GM12878 (cell line): ENCODE results near the gene AMOTL1. TPM values are rescaled to one million over a fixed set of nuclear protein-coding genes. Genes with fewer than 3 reads are reported as not detected.

ENCODE experiments used
- ATAC-seq: fragments of 200-7000 bp; cut with Tn5 transposase; 3 replicates; pipeline ENCODE4 v1.9.1; 2020; ENCODE audit warnings: mild to moderate bottlenecking, moderate library complexity
- BruUV-seq: library from RNA; stranded (reverse); fragments of 400-500 nt; replicated peaks from 2 replicates; lab custom pipeline; 2021; lab: Mats Ljungman, UMichigan
- CTCF ChIA-PET: fragments of 300-600 bp; sonication (Branson Sonifier 250); formaldehyde crosslinking; extraction: SDS; loops from one replicate; lab custom pipeline; 2021; ENCODE audit warnings: inconsistent platforms; lab: Yijun Ruan, JAX
- POLR2A ChIA-PET: fragments of 350-600 bp; formaldehyde crosslinking; extraction: SDS; loops from one replicate; lab custom pipeline; 2021; ENCODE audit warnings: inconsistent platforms; lab: Charles Lee
- RAD21 ChIA-PET: fragments of 300-600 bp; sonication (Branson Sonifier 250); formaldehyde crosslinking; loops from one replicate; lab custom pipeline; 2023; ENCODE audit warnings: antibody characterized with exemption; ENCODE audit not compliant: unreplicated experiment; lab: Charles Lee
- SMC1A ChIA-PET: fragments of 300-600 bp; sonication (Branson Sonifier 250); formaldehyde crosslinking; loops from one replicate; lab custom pipeline; 2023; ENCODE audit not compliant: unreplicated experiment, uncharacterized antibody; lab: Charles Lee
- DNase-seq: peaks from one replicate; pipeline ENCODE4 v3.0.0-alpha.2; 2011; ENCODE audit warnings: low read depth, low spot score
- FAIRE-seq: peaks from 3 replicates; lab custom pipeline; 2011; peaks lifted over from hg19 to GRCh38; lab: Jason Lieb, UNC
- H2AFZ ChIP-seq: 2 replicates; pipeline ENCODE4 v1.6.0; 2011; ENCODE audit warnings: low read depth, low read length, control low read depth; ENCODE audit not compliant: control insufficient read depth
- H3K27ac ChIP-seq: 2 replicates; pipeline ENCODE4 v1.5.1; 2011; ENCODE audit warnings: control low read depth; ENCODE audit not compliant: control insufficient read depth, insufficient read depth
- H3K27me3 ChIP-seq, 2 experiments: replicated peaks in 1 of 2; 2 replicates each; pipeline versions ENCODE4 v1.6.0 to v1.6.1; 2011; ENCODE audit warnings: low read length in 1 of 2; ENCODE audit not compliant: control insufficient read depth in 2 of 2, insufficient read depth in 2 of 2
- H3K36me3 ChIP-seq, 2 experiments: 2 replicates each; pipeline ENCODE4 v1.5.1; 2011; ENCODE audit warnings: low read length in 1 of 2; ENCODE audit not compliant: control insufficient read depth in 2 of 2, insufficient read depth in 2 of 2
- H3K4me1 ChIP-seq: 2 replicates; pipeline ENCODE4 v1.6.1; 2011; ENCODE audit warnings: mild to moderate bottlenecking, low read length, moderate library complexity, mixed read lengths; ENCODE audit not compliant: control insufficient read depth, insufficient read depth
- H3K4me2 ChIP-seq: 2 replicates; pipeline ENCODE4 v1.6.0; 2011; ENCODE audit warnings: control low read depth; ENCODE audit not compliant: control insufficient read depth, insufficient read depth
- H3K4me3 ChIP-seq: fragments of 200-600 bp; sonication (generic); 2 replicates; pipeline ENCODE4 v1.5.1; 2016
- H3K79me2 ChIP-seq: 2 replicates; pipeline ENCODE4 v1.6.0; 2011; ENCODE audit warnings: low read length; ENCODE audit not compliant: control insufficient read depth, insufficient read depth
- H3K9ac ChIP-seq: 2 replicates; pipeline ENCODE4 v1.8.0; 2011; ENCODE audit warnings: low read length, control low read depth, mixed read lengths; ENCODE audit not compliant: control insufficient read depth, insufficient read depth
- H3K9me3 ChIP-seq: replicated peaks from 3 replicates; pipeline ENCODE4 v1.5.1; 2011; ENCODE audit warnings: mild to moderate bottlenecking, low read length; ENCODE audit not compliant: control insufficient read depth, insufficient read depth
- H4K20me1 ChIP-seq: 2 replicates; pipeline ENCODE4 v1.6.0; 2011; ENCODE audit not compliant: control insufficient read depth, insufficient read depth
- BHLHE40 ChIP-seq, 2 experiments: fragments of 450-650 bp in 1 of 2; IDR thresholded peaks; 2 replicates each; pipeline ENCODE4 v1.6.1; 2011 to 2017; ENCODE audit warnings: low read depth in 2 of 2, borderline replicate concordance in 1 of 2, improper control_type of control experiment in 1 of 2, low read length in 1 of 2, mild to moderate bottlenecking in 1 of 2
- CEBPZ ChIP-seq: fragments of 150-350 bp; IDR thresholded peaks from 2 replicates; pipeline ENCODE4 v1.6.1; 2016; ENCODE audit warnings: low read depth, low read length
- E4F1 ChIP-seq: fragments of 450-650 bp; IDR thresholded peaks from 2 replicates; pipeline ENCODE4 v1.6.1; 2018; ENCODE audit warnings: borderline replicate concordance, mild to moderate bottlenecking; ENCODE audit not compliant: partially characterized antibody
- EP300 ChIP-seq, 2 experiments: fragments of 150-350 bp in 1 of 2; IDR thresholded peaks; 2 replicates each; pipeline ENCODE4 v1.6.1; 2011 to 2012; ENCODE audit warnings: low read depth in 2 of 2, low read length in 2 of 2, borderline replicate concordance in 1 of 2, improper control_type of control experiment in 1 of 2, inconsistent platforms in 1 of 2; ENCODE audit not compliant: control insufficient read depth in 1 of 2
- MAX ChIP-seq: IDR thresholded peaks from 2 replicates; pipeline ENCODE4 v1.6.1; 2012; ENCODE audit warnings: low read depth, low read length, improper control_type of control experiment
- MXI1 ChIP-seq: fragments of 150-350 bp; IDR thresholded peaks from 2 replicates; pipeline ENCODE4 v1.6.1; 2011; ENCODE audit warnings: low read depth, mild to moderate bottlenecking, inconsistent platforms, low read length, improper control_type of control experiment
- PBX3 ChIP-seq: IDR thresholded peaks from 2 replicates; pipeline ENCODE4 v1.6.1; 2011; ENCODE audit warnings: mild to moderate bottlenecking, low read depth, low read length, moderate library complexity; ENCODE audit not compliant: insufficient replicate concordance
- POLR2AphosphoS2 ChIP-seq: IDR thresholded peaks from 2 replicates; pipeline ENCODE4 v1.6.1; 2011; ENCODE audit warnings: low read depth, mild to moderate bottlenecking, low read length, improper control_type of control experiment, moderate library complexity
- SRF ChIP-seq, 2 experiments: IDR thresholded peaks; 2 replicates each; pipeline ENCODE4 v1.6.1; 2011; ENCODE audit warnings: low read depth in 2 of 2, low read length in 2 of 2, mild to moderate bottlenecking in 1 of 2, moderate library complexity in 1 of 2
- WRNIP1 ChIP-seq: IDR thresholded peaks from 2 replicates; pipeline ENCODE4 v1.6.1; 2011; ENCODE audit warnings: low read depth, low read length, improper control_type of control experiment, borderline replicate concordance
- ZNF207 ChIP-seq: fragments of 450-650 bp; IDR thresholded peaks from 2 replicates; pipeline ENCODE4 v1.6.1; 2014; ENCODE audit warnings: antibody characterized with exemption, mild to moderate bottlenecking, borderline replicate concordance
- ZNF24 ChIP-seq: fragments of 450-650 bp; IDR thresholded peaks from 2 replicates; pipeline ENCODE4 v1.6.1; 2017; ENCODE audit warnings: antibody characterized with exemption, mild to moderate bottlenecking
- WGBS: methylation state at CpG from one replicate; pipeline ENCODE4 v1.1.6; 2016; ENCODE audit warnings: low lambda C conversion rate; ENCODE audit not compliant: insufficient replicate concordance, insufficient coverage; ENCODE audit errors: missing lambda C conversion rate; 5-methylcytosine and 5-hydroxymethylcytosine counted together
- in situ Hi-C: fragments of 300-500 bp; cut with MboI; formaldehyde crosslinking; loops from 9 replicates; pipeline ENCODE4 v1.14.3; 2018; ENCODE audit warnings: mixed read lengths
- intact Hi-C: fragments of 100-400 bp; cut with micrococcal nuclease; formaldehyde crosslinking; loops from one replicate; pipeline ENCODE4 v1.14.2; 2022; ENCODE audit not compliant: unreplicated experiment
- polyA plus RNA-seq, 11 experiments: library from polyadenylated mRNA; depleted of rRNA in 4 of 11; unstranded in 6 of 11; stranded (reverse) in 5 of 11; fragments of >200 nt; fragmentation: Nextera tagmentation in 4 of 11; fragmentation: Illumina TruSeq in 1 of 11; extraction: Ambion mirVana in 4 of 11; extraction: Trizol in 1 of 11; gene quantifications; 1 replicate in 1 of 11; 2 replicates in 10 of 11; pipeline versions ENCODE4 v1.2.1 to v1.2.3, GENCODE V29; 2011 to 2016; ENCODE audit warnings: inconsistent platforms in 2 of 11, missing spikeins in 2 of 11, low read depth in 1 of 11
- total RNA-seq, 4 experiments: library from RNA; depleted of rRNA in 3 of 4; stranded (reverse); fragments of >200 nt in 3 of 4; fragmentation: Illumina TruSeq in 1 of 4; extraction: Trizol in 1 of 4; gene quantifications; 2 replicates each; pipeline versions ENCODE4 v1.2.1 to v1.2.3, GENCODE V29; 2013 to 2021
- TF ChIP-seq, protein P1 (sequence below): IDR thresholded peaks from 2 replicates; pipeline ENCODE4 v1.6.1; 2011; ENCODE audit warnings: borderline replicate concordance, low read depth, mild to moderate bottlenecking, moderate library complexity, mixed read lengths, low read length; ENCODE audit not compliant: insufficient read depth; ENCODE audit errors: extremely low read length

AMOTL1 gene
- total and polyA plus RNA-seq, 10 of the 15 experiments (the other 5 are each of a cell fraction or from before 2014, with no cell fraction given), result under 0.01 to 0.41 (median 0.01) TPM; not detected in 7

- Histone ChIP-seq H4K20me1 (no peaks in the 10 kb centered on the region; the same call in 1 of the 2 replicates), H3K79me2 (no peaks in the 10 kb centered on the region), H2AFZ (no peak overlapping the region), H3K27ac (no peak overlapping the region), H3K27me3 (peaks cover 1 to 4% of the 10 kb centered on the region in 2 experiments; a peak in 3 of 4 replicates), H3K4me1 (no peaks in the 10 kb centered on the region), H3K9me3 (no peaks in the 10 kb centered on the region), H3K4me3 (no peak overlapping the region), H3K9ac (no peak overlapping the region), H3K4me2 (no peak overlapping the region), H3K36me3 (no peaks in the 10 kb centered on the region)
- ChIA-PET SMC1A (no interaction called here), CTCF (no interaction called here), RAD21 (no interaction called here), POLR2A (no interaction called here)
- TF ChIP-seq BHLHE40 (IDR thresholded peaks at IDR 0.05; ENCODE audit: borderline replicate concordance in 1 of 2, low read depth in 2 of 2, low read length in 1 of 2) (no peak), ZNF207 (no peak), MXI1 (no peak), MAX (no peak), CEBPZ (no peak), EP300 (IDR thresholded peaks at IDR 0.05; ENCODE audit: borderline replicate concordance in 1 of 2, control insufficient read depth in 1 of 2, low read depth in 2 of 2, low read length in 2 of 2) (no peak), ZNF24 (no peak), WRNIP1 (no peak), POLR2AphosphoS2 (no peak), PBX3 (no peak), E4F1 (no peak), SRF (IDR thresholded peaks at IDR 0.05; ENCODE audit: low read depth in 2 of 2, low read length in 2 of 2) (no peak)
- TF ChIP-seq, protein P1, sequence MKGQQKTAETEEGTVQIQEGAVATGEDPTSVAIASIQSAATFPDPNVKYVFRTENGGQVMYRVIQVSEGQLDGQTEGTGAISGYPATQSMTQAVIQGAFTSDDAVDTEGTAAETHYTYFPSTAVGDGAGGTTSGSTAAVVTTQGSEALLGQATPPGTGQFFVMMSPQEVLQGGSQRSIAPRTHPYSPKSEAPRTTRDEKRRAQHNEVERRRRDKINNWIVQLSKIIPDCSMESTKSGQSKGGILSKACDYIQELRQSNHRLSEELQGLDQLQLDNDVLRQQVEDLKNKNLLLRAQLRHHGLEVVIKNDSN, result no peak
- ATAC-seq (no peak), DNase-seq (no peak), FAIRE-seq (no peak)
- in situ Hi-C loops, result no loop called here
- BruUV-seq, result no TSS peak
- intact Hi-C loops, result no loop called here
- WGBS, result 1% methylated on average over 3 of the region's 3 CpGs
Observed at GRCh38 chr11:94774345-94774744, 6.2 kb downstream of the AMOTL1 start.
